HCT116 (cell line): ENCODE measurements around the gene TOM1L1. TPM values are rescaled to one million over a fixed set of nuclear protein-coding genes. Genes with fewer than 3 reads are reported as not detected.

Experiments
- ATAC-seq: fragments of 200-7000 bp; cut with Tn5 transposase; 2 replicates; pipeline ENCODE4 v1.9.1; 2020; ENCODE audit warnings: mild to moderate bottlenecking, moderate library complexity
- BruUV-seq: library from RNA; stranded (reverse); fragments of 400-500 nt; replicated peaks from 2 replicates; lab custom pipeline; 2021; lab: Mats Ljungman, UMichigan
- CTCF ChIA-PET: fragments of 300-600 bp; sonication (Branson Sonifier 250); formaldehyde crosslinking; loops from one replicate; lab custom pipeline; 2021; ENCODE audit warnings: antibody characterized with exemption; lab: Charles Lee
- POLR2A ChIA-PET: fragments of 300-600, 350-600 bp; sonication (Branson Sonifier 250); formaldehyde crosslinking; loops from one replicate; lab custom pipeline; 2021; ENCODE audit warnings: antibody characterized with exemption; lab: Charles Lee
- RAD21 ChIA-PET, 2 experiments: fragments of 300-600 bp; sonication (Branson Sonifier 250); formaldehyde crosslinking; loops; one replicate each; lab custom pipeline; 2023; ENCODE audit warnings: low total read pairs in 2 of 2; ENCODE audit not compliant: uncharacterized antibody in 2 of 2, unreplicated experiment in 2 of 2, low non-redundant PET in 1 of 2; lab: Charles Lee
- DNase-seq: peaks from one replicate; pipeline ENCODE4 v3.0.0-alpha.2; 2010; ENCODE audit warnings: low read depth, low spot score
- H2AFZ ChIP-seq: fragments of 200-600 bp; shearing (Covaris generic), sonication (generic); 2 replicates; pipeline ENCODE4 v1.6.1; 2017; ENCODE audit warnings: low read depth, mixed run types, mixed read lengths, antibody characterized with exemption, low read length; ENCODE audit not compliant: poor library complexity, severe bottlenecking
- H3K27ac ChIP-seq: 2 replicates; pipeline ENCODE4 v1.5.1; 2012; ENCODE audit warnings: low read depth, low read length
- H3K27me3 ChIP-seq: fragments of 200-600 bp; sonication (generic); 2 replicates; pipeline ENCODE4 v1.6.1; 2016; ENCODE audit warnings: mixed run types, low read length, mixed read lengths; ENCODE audit not compliant: insufficient read depth
- H3K36me3 ChIP-seq, 2 experiments: fragments of 200-500 bp in 1 of 2; fragments of 200-600 bp in 1 of 2; sonication (Bioruptor generic) in 1 of 2; sonication (generic) in 1 of 2; 2 replicates each; pipeline versions ENCODE4 v1.5.1 to v1.6.1; 2014 to 2016; ENCODE audit warnings: low read length in 2 of 2, inconsistent platforms in 1 of 2, mixed read lengths in 1 of 2, mixed run types in 1 of 2; ENCODE audit not compliant: insufficient read depth in 2 of 2, control insufficient read depth in 1 of 2
- H3K4me1 ChIP-seq, 2 experiments: fragments of 200-600 bp in 1 of 2; sonication (generic) in 1 of 2; 2 replicates each; pipeline versions ENCODE4 v1.5.1 to v1.6.1; 2012 to 2017; ENCODE audit warnings: low read length in 2 of 2, inconsistent platforms in 1 of 2, mild to moderate bottlenecking in 1 of 2, mixed read lengths in 1 of 2, mixed run types in 1 of 2, moderate library complexity in 1 of 2; ENCODE audit not compliant: insufficient read depth in 2 of 2, control insufficient read depth in 1 of 2
- H3K4me2 ChIP-seq: fragments of 200-600 bp; sonication (generic); 2 replicates; pipeline ENCODE4 v1.6.1; 2017; ENCODE audit warnings: mixed run types, low read length, mixed read lengths
- H3K4me3 ChIP-seq, 2 experiments: fragments of 200-600 bp in 1 of 2; sonication (generic) in 1 of 2; replicated peaks in 1 of 2; 2 replicates each; pipeline ENCODE4 v1.5.1; 2011 to 2016; ENCODE audit warnings: low read length in 2 of 2, control low read depth in 1 of 2, low read depth in 1 of 2, mild to moderate bottlenecking in 1 of 2, mixed read lengths in 1 of 2, mixed run types in 1 of 2
- H3K79me2 ChIP-seq: fragments of 200-600 bp; sonication (generic); 2 replicates; pipeline ENCODE4 v1.6.1; 2017; ENCODE audit warnings: mild to moderate bottlenecking, mixed run types, low read length, moderate library complexity, mixed read lengths; ENCODE audit not compliant: insufficient read depth
- H3K9ac ChIP-seq: fragments of 200-600 bp; sonication (generic); 2 replicates; pipeline ENCODE4 v1.6.1; 2016; ENCODE audit warnings: low read length, mixed read lengths
- H3K9me2 ChIP-seq: fragments of 200-600 bp; sonication (generic), shearing (Covaris generic); 2 replicates; pipeline ENCODE4 v1.6.1; 2017; ENCODE audit warnings: mixed run types, mild to moderate bottlenecking, moderate library complexity; ENCODE audit not compliant: insufficient read depth
- H3K9me3 ChIP-seq, 2 experiments: fragments of 200-500 bp in 1 of 2; fragments of 200-600 bp in 1 of 2; sonication (Bioruptor generic) in 1 of 2; sonication (generic) in 1 of 2; 2 replicates each; pipeline ENCODE4 v1.6.1; 2014 to 2017; ENCODE audit warnings: low read length in 2 of 2, mixed read lengths in 2 of 2, inconsistent platforms in 1 of 2, low read depth in 1 of 2, mild to moderate bottlenecking in 1 of 2, mixed run types in 1 of 2, moderate library complexity in 1 of 2; ENCODE audit not compliant: control insufficient read depth in 1 of 2, insufficient read depth in 1 of 2
- H4K20me1 ChIP-seq: fragments of 200-600 bp; sonication (generic), shearing (Covaris generic); 2 replicates; pipeline ENCODE4 v1.6.1; 2017; ENCODE audit warnings: mixed run types, mild to moderate bottlenecking, moderate library complexity; ENCODE audit not compliant: insufficient read depth
- CBX3 ChIP-seq: IDR thresholded peaks from 2 replicates; pipeline ENCODE4 v1.6.1; 2012; ENCODE audit warnings: low read depth
- EZH2 ChIP-seq: fragments of 200-600 bp; sonication (generic); IDR thresholded peaks from 2 replicates; pipeline ENCODE4 v1.6.1; 2017; ENCODE audit warnings: antibody characterized with exemption, mixed run types
- EZH2phosphoT487 ChIP-seq: fragments of 200-600 bp; IDR thresholded peaks from 2 replicates; pipeline ENCODE4 v1.6.1; 2018; ENCODE audit warnings: antibody characterized with exemption, borderline replicate concordance
- FOSL1 ChIP-seq: IDR thresholded peaks from 2 replicates; pipeline ENCODE4 v1.6.1; 2012; ENCODE audit warnings: low read depth
- JUND ChIP-seq: IDR thresholded peaks from 2 replicates; pipeline ENCODE4 v1.6.1; 2012
- POLR2A ChIP-seq: IDR thresholded peaks from 2 replicates; pipeline ENCODE4 v1.7.0; 2011; ENCODE audit warnings: borderline replicate concordance; ENCODE audit not compliant: insufficient read depth, insufficient read length; ENCODE audit errors: extremely low read depth
- POLR2AphosphoS5 ChIP-seq: IDR thresholded peaks from 2 replicates; pipeline ENCODE4 v1.6.1; 2011; ENCODE audit warnings: mild to moderate bottlenecking, low read depth, low read length, moderate library complexity
- RAD21 ChIP-seq: IDR thresholded peaks from 2 replicates; pipeline ENCODE4 v1.6.1; 2012; ENCODE audit warnings: low read depth, mild to moderate bottlenecking
- REST ChIP-seq: IDR thresholded peaks from 2 replicates; pipeline ENCODE4 v1.6.1; 2012; ENCODE audit warnings: low read depth
- TCF7L2 ChIP-seq: IDR thresholded peaks from 2 replicates; pipeline ENCODE4 v1.7.0; 2011; ENCODE audit warnings: borderline replicate concordance, inconsistent platforms; ENCODE audit not compliant: insufficient read depth, insufficient read length; ENCODE audit errors: extremely low read depth
- ZFX ChIP-seq: fragments of 450-650 bp; IDR thresholded peaks from 2 replicates; pipeline ENCODE4 v1.6.1; 2017
- intact Hi-C: fragments of 100-400 bp; cut with micrococcal nuclease; formaldehyde crosslinking; loops from 2 replicates; pipeline ENCODE4 v1.10.0; 2022
- total RNA-seq: library from RNA; stranded (reverse); gene quantifications from one replicate; pipeline ENCODE4 v1.2.1, GENCODE V29; 2021; ENCODE audit not compliant: unreplicated experiment
- TF ChIP-seq, protein P1 (sequence below): IDR thresholded peaks from 2 replicates; pipeline ENCODE4 v1.6.1; 2011; ENCODE audit warnings: mild to moderate bottlenecking, low read length, moderate library complexity; ENCODE audit not compliant: insufficient replicate concordance; ENCODE audit errors: extremely low read depth

TOM1L1 gene
- total RNA-seq, 1 experiment from 2014 or later: 70.8 TPM

DNA sequence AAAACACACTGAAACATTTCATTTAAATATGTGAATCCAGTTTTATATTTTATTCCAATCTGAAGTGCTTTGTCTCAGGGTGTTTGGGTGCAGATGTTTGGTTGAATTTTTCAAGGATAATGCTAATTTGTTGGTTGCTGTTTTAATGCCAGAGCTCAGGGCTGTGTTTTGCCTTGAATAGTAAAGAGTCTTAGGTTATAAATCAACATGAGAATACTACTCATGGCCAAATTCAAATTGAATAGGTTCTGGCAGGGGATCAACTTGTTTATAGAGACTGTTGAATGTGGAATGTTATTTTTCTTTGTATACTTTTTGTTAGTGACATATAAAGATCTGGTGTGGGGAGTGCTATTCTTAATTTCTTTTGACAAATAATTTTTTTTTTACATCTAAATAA lies 18.8 kb downstream of the TOM1L1 start:
- H3K79me2 ChIP-seq: no peaks in the 10 kb centered on the region; the same call in 1 of the 2 replicates
- ATAC-seq (no peak), DNase-seq (no peak)
- RAD21 ChIA-PET: no interaction called here
- no peaks in the 10 kb centered on the region for H3K9me2 ChIP-seq
- peaks cover 51 to 55% of the 10 kb centered on the region in 2 experiments for H3K36me3 ChIP-seq
- no peak for TF ChIP-seq FOSL1
- TF ChIP-seq, protein P1, sequence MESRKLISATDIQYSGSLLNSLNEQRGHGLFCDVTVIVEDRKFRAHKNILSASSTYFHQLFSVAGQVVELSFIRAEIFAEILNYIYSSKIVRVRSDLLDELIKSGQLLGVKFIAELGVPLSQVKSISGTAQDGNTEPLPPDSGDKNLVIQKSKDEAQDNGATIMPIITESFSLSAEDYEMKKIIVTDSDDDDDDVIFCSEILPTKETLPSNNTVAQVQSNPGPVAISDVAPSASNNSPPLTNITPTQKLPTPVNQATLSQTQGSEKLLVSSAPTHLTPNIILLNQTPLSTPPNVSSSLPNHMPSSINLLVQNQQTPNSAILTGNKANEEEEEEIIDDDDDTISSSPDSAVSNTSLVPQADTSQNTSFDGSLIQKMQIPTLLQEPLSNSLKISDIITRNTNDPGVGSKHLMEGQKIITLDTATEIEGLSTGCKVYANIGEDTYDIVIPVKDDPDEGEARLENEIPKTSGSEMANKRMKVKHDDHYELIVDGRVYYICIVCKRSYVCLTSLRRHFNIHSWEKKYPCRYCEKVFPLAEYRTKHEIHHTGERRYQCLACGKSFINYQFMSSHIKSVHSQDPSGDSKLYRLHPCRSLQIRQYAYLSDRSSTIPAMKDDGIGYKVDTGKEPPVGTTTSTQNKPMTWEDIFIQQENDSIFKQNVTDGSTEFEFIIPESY: no peak
- TF ChIP-seq EZH2: no peak
- no peak for TF ChIP-seq POLR2AphosphoS5
- TF ChIP-seq POLR2A: no peak
- TF ChIP-seq JUND: no peak
- no peak for TF ChIP-seq REST
- no peak for TF ChIP-seq ZFX
- no peak for TF ChIP-seq EZH2phosphoT487
- no peak for TF ChIP-seq TCF7L2
- no peak for TF ChIP-seq RAD21
- no peak for TF ChIP-seq CBX3
- POLR2A ChIA-PET: no interaction called here
- no peaks in the 10 kb centered on the region for H3K4me1 ChIP-seq
- intact Hi-C loops: no loop called here
- peaks cover 14 to 16% of the 10 kb centered on the region in 2 experiments; a peak in 3 of 4 replicates for H3K9me3 ChIP-seq
- no peak overlapping the region for H3K9ac ChIP-seq
- H3K4me2 ChIP-seq: no peak overlapping the region
- no peak overlapping the region for H3K27ac ChIP-seq
- no TSS peak for BruUV-seq
- no peak overlapping the region for H3K4me3 ChIP-seq
- CTCF ChIA-PET: no interaction called here
- H2AFZ ChIP-seq: no peak overlapping the region
- no peaks in the 10 kb centered on the region; the same call in 1 of the 2 replicates for H4K20me1 ChIP-seq
- no peaks in the 10 kb centered on the region for H3K27me3 ChIP-seq
